NCI-H2081 treated with DMSO at 0.1 percent for 48 hours (cell line): ENCODE data around the gene TLR3.
"Not testable (repeated sequence)": the region's sequence is repeated elsewhere in the genome, so short reads cannot be mapped to it uniquely, and the experiment has no call there.

Experiments used
- DNase-seq: peaks from one replicate; lab custom pipeline; 2025; lab: John Stamatoyannopoulos, UW

Gene TLR3

GRCh38 chr4:186068581-186069348, at the start of gene TLR3:
TLR3 (plus strand) TSS chr4:186069156; CDS start chr4:186076620, 7,464 bp downstream.
- no peak for DNase-seq

GRCh38 chr4:186019269-186019668, 49.7 kb upstream of the TLR3 start:
- no peak for DNase-seq

GRCh38 chr4:186020106-186020792, 48.7 kb upstream of the TLR3 start:
- no peak for DNase-seq

GRCh38 chr4:186020793-186021407, 48.1 kb upstream of the TLR3 start:
- DNase-seq, result no peak

GRCh38 chr4:186021461-186022167, 47.3 kb upstream of the TLR3 start:
- DNase-seq, result no peak

- DNase-seq, result no peak
Measured at GRCh38 chr4:186023975-186024374, 45.0 kb upstream of the TLR3 start.

- DNase-seq, result no peak
Measured at GRCh38 chr4:186024637-186025407, 44.1 kb upstream of the TLR3 start.

- DNase-seq, result no peak
Measured at GRCh38 chr4:186025408-186025690, 43.6 kb upstream of the TLR3 start.

- no peak for DNase-seq
Measured at GRCh38 chr4:186027405-186027804, 41.6 kb upstream of the TLR3 start.

GRCh38 chr4:186029571-186030398, 39.2 kb upstream of the TLR3 start:
- DNase-seq, result peak; percentile 8

GRCh38 chr4:186030399-186030775, 38.6 kb upstream of the TLR3 start:
- DNase-seq, result no peak

GRCh38 chr4:186030795-186031194, 38.2 kb upstream of the TLR3 start:
- DNase-seq, result no peak

GRCh38 chr4:186032259-186032658, 36.7 kb upstream of the TLR3 start:
- DNase-seq, result no peak

- DNase-seq, result no peak
Measured at GRCh38 chr4:186033027-186033426, 35.9 kb upstream of the TLR3 start.

- not testable (repeated sequence) for DNase-seq
Measured at GRCh38 chr4:186034613-186035012, 34.3 kb upstream of the TLR3 start.

GRCh38 chr4:186036976-186037581, 31.9 kb upstream of the TLR3 start:
- no peak for DNase-seq

- DNase-seq, result no peak
Measured at GRCh38 chr4:186037692-186038658, 31.0 kb upstream of the TLR3 start.

GRCh38 chr4:186039697-186040096, 29.3 kb upstream of the TLR3 start:
- no peak for DNase-seq

GRCh38 chr4:186040316-186040715, 28.6 kb upstream of the TLR3 start:
- DNase-seq, result no peak
